Esophagus muscularis mucosa (tissue), 4 donors: ENCODE results near the gene DHX35.

Experiments
- CTCF ChIP-seq, 3 experiments: fragments of 200-600 bp in 2 of 3; fragments of 450-650 bp in 1 of 3; sonication (generic) in 2 of 3; IDR thresholded peaks; one replicate each; pipeline ENCODE4 v1.5.1; 2017 to 2019; ENCODE audit warnings: antibody characterized with exemption in 3 of 3, mild to moderate bottlenecking in 2 of 3, moderate library complexity in 1 of 3
- EP300 ChIP-seq: sonication (generic); formaldehyde crosslinking; IDR thresholded peaks from one replicate; pipeline ENCODE4 v1.6.1; 2017; ENCODE audit warnings: antibody characterized with exemption
- POLR2A ChIP-seq: fragments of 450-650 bp; IDR thresholded peaks from one replicate; pipeline ENCODE4 v1.6.1; 2017; ENCODE audit warnings: antibody characterized with exemption, moderate library complexity, mild to moderate bottlenecking, low read depth
- POLR2AphosphoS5 ChIP-seq, 2 donors: sonication (generic); formaldehyde crosslinking; IDR thresholded peaks; one replicate each; pipeline ENCODE4 v1.6.1; 2017; ENCODE audit warnings: antibody characterized with exemption in 2 of 2

GRCh38 chr20:38997622-38998021 lies 35.5 kb downstream of the DHX35 start:
- no peak for TF ChIP-seq POLR2A
- no peak for TF ChIP-seq CTCF (IDR thresholded peaks at IDR 0.05)
- TF ChIP-seq EP300, result no peak
- no peak for TF ChIP-seq POLR2AphosphoS5 (IDR thresholded peaks at IDR 0.05)
